Esophagus muscularis mucosa (tissue), 4 donors: Measurements from ENCODE around the gene FURIN. TPM values are rescaled to one million over a fixed set of nuclear protein-coding genes. Genes with fewer than 3 reads are reported as not detected.
"Not testable (repeated sequence)": the region's sequence is repeated elsewhere in the genome, so short reads cannot be mapped to it uniquely, and the experiment has no call there.

Experiments used
- DNase-seq: peaks from one replicate; pipeline ENCODE4 v3.0.0-alpha.2; 2017; ENCODE audit errors: extremely low spot score
- H3K27ac ChIP-seq, 4 donors: fragments of 200-600 bp; sonication (generic); replicated peaks in 1 of 4; 1 replicate in 3 of 4; 2 replicates in 1 of 4; pipeline ENCODE4 v1.5.1; 2016 to 2019; ENCODE audit warnings: mild to moderate bottlenecking in 1 of 4
- H3K27me3 ChIP-seq, 4 donors: fragments of 200-600 bp; sonication (generic); one replicate each; pipeline versions ENCODE4 v1.5.1 to v1.6.0; 2016 to 2019
- H3K36me3 ChIP-seq, 4 donors: fragments of 200-600 bp; sonication (generic); one replicate each; pipeline ENCODE4 v1.5.1; 2016 to 2019
- H3K4me1 ChIP-seq, 4 donors: fragments of 200-600 bp; sonication (generic); one replicate each; pipeline ENCODE4 v1.5.1; 2016 to 2019
- H3K4me3 ChIP-seq, 4 donors: fragments of 200-600 bp; sonication (generic); 1 replicate in 2 of 4; 2 replicates in 2 of 4; pipeline ENCODE4 v1.5.1; 2016 to 2019; ENCODE audit warnings: mild to moderate bottlenecking in 4 of 4, moderate library complexity in 1 of 4
- H3K9me3 ChIP-seq, 4 donors: fragments of 200-600 bp; sonication (generic); 1 replicate in 3 of 4; 2 replicates in 1 of 4; pipeline ENCODE4 v1.5.1; 2016 to 2019
- EP300 ChIP-seq: sonication (generic); formaldehyde crosslinking; IDR thresholded peaks from one replicate; pipeline ENCODE4 v1.6.1; 2017; ENCODE audit warnings: antibody characterized with exemption
- POLR2A ChIP-seq: fragments of 450-650 bp; IDR thresholded peaks from one replicate; pipeline ENCODE4 v1.6.1; 2017; ENCODE audit warnings: antibody characterized with exemption, moderate library complexity, mild to moderate bottlenecking, low read depth
- POLR2AphosphoS5 ChIP-seq, 2 donors: sonication (generic); formaldehyde crosslinking; IDR thresholded peaks; one replicate each; pipeline ENCODE4 v1.6.1; 2017; ENCODE audit warnings: antibody characterized with exemption in 2 of 2
- WGBS: methylation state at CpG from one replicate; pipeline ENCODE4 v1.1.5; 2018; 5-methylcytosine and 5-hydroxymethylcytosine counted together
- intact Hi-C: fragments of 100-400 bp; cut with DNase I; formaldehyde crosslinking; loops from one replicate; pipeline ENCODE4 v1.15.1; 2023
- total RNA-seq, 4 donors: library from RNA; depleted of rRNA; stranded (reverse); fragments of >200 nt; gene quantifications; one replicate each; pipeline versions ENCODE4 v1.1.0 to v1.2.1, GENCODE V29; 2016
- TF ChIP-seq, protein P1 (sequence below), 3 experiments: fragments of 200-600 bp in 2 of 3; fragments of 450-650 bp in 1 of 3; sonication (generic) in 2 of 3; IDR thresholded peaks; one replicate each; pipeline ENCODE4 v1.5.1; 2017 to 2019; ENCODE audit warnings: antibody characterized with exemption in 3 of 3, mild to moderate bottlenecking in 2 of 3, moderate library complexity in 1 of 3

FURIN gene
- total RNA-seq, 4 donors from 2014 or later: 39.0 to 84.0 (median 80.3) TPM

GRCh38 chr15:90822204-90822955, 46.0 kb upstream of the FURIN start:
- WGBS: 81% methylated on average over 7 of the region's 8 CpGs
- H3K27ac ChIP-seq: no peak overlapping the region
- H3K4me1 ChIP-seq: peaks cover 0 to 10% (median 10%) of the 10 kb centered on the region in 4 donors
- no peak overlapping the region for H3K4me3 ChIP-seq
- no peaks in the 10 kb centered on the region for H3K9me3 ChIP-seq
- TF ChIP-seq, protein P1, sequence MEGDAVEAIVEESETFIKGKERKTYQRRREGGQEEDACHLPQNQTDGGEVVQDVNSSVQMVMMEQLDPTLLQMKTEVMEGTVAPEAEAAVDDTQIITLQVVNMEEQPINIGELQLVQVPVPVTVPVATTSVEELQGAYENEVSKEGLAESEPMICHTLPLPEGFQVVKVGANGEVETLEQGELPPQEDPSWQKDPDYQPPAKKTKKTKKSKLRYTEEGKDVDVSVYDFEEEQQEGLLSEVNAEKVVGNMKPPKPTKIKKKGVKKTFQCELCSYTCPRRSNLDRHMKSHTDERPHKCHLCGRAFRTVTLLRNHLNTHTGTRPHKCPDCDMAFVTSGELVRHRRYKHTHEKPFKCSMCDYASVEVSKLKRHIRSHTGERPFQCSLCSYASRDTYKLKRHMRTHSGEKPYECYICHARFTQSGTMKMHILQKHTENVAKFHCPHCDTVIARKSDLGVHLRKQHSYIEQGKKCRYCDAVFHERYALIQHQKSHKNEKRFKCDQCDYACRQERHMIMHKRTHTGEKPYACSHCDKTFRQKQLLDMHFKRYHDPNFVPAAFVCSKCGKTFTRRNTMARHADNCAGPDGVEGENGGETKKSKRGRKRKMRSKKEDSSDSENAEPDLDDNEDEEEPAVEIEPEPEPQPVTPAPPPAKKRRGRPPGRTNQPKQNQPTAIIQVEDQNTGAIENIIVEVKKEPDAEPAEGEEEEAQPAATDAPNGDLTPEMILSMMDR (IDR thresholded peaks at IDR 0.05): no peak
- TF ChIP-seq POLR2AphosphoS5 (IDR thresholded peaks at IDR 0.05) (no peak), EP300 (no peak), POLR2A (no peak)
- no peaks in the 10 kb centered on the region for H3K27me3 ChIP-seq
- intact Hi-C loops: no loop called here
- no peak for DNase-seq
- no peaks in the 10 kb centered on the region for H3K36me3 ChIP-seq

- Histone ChIP-seq H3K27me3 (peaks cover 0 to 6% (median 0%) of the 10 kb centered on the region in 4 donors), H3K9me3 (no peaks in the 10 kb centered on the region), H3K27ac (no peak overlapping the region), H3K4me3 (no peak overlapping the region), H3K36me3 (no peaks in the 10 kb centered on the region), H3K4me1 (peaks cover 0 to 5% (median 2%) of the 10 kb centered on the region in 4 donors)
- intact Hi-C loops: no loop called here
- 87% methylated on average over 7 of the region's 7 CpGs for WGBS
- no peak for DNase-seq
- TF ChIP-seq POLR2A (no peak), EP300 (no peak), POLR2AphosphoS5 (IDR thresholded peaks at IDR 0.05) (no peak)
- TF ChIP-seq, protein P1 (IDR thresholded peaks at IDR 0.05): no peak
Measured at GRCh38 chr15:90823455-90823974, 44.9 kb upstream of the FURIN start.

DNA sequence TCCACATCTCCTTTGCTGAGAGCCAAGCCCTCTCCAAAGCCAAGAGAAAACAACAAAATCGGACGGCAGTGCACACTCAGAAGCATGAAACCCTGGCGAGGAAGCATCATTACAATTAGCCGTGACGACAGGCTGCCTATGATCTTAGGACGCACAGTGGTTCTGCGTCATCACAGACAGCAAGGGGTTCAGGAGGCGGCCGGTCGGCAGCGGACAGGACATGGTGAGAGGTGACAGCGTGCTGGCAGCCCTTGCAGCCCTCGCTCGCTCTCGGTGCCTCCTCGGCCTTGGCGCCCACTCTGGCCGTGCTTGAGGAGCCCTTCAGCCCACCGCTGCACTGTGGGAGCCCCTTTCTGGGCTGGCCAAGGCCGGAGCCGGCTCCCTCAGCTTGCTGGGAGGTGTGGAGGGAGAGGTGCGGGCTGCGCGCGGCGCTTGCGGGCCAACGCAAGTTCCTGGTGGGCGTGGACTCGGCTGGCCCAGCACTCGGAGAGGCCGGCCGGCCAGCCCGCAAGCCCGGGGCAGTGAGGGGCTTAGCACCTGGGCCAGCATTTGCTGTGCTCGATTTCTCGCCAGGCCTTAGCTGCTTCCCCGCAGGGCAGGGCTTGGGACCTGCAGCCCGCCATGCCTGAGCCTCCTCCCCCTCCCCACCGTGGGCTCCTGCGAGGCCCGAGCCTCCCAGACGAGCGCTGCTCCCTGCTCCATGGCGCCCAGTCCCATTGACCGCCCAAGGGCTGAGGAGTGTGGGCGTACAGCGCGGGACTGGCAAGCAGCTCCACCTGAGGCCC, 43.1 kb upstream of the FURIN start:
- not testable (repeated sequence) for H3K27ac ChIP-seq, H3K36me3 ChIP-seq
- 87% methylated on average over 16 of the region's 49 CpGs for WGBS

GRCh38 chr15:90826206-90826885, 42.0 kb upstream of the FURIN start:
- H3K4me3 ChIP-seq, H3K27ac ChIP-seq, H3K27me3 ChIP-seq, intact Hi-C loops, H3K4me1 ChIP-seq, H3K9me3 ChIP-seq, DNase-seq, H3K36me3 ChIP-seq: not testable (repeated sequence)
- 98% methylated on average over 25 of the region's 26 CpGs for WGBS

More for the DNA sequence above, 43.1 kb upstream of the FURIN start:
- H3K27me3 ChIP-seq, intact Hi-C loops, H3K9me3 ChIP-seq, DNase-seq, H3K4me3 ChIP-seq, H3K4me1 ChIP-seq: not testable (repeated sequence)

GRCh38 chr15:90826886-90827435, 41.4 kb upstream of the FURIN start:
- Histone ChIP-seq H3K36me3 (no peaks in the 10 kb centered on the region), H3K27me3 (peaks cover 0 to 6% (median 0%) of the 10 kb centered on the region in 4 donors), H3K4me3 (no peak overlapping the region), H3K27ac (no peak overlapping the region), H3K4me1 (peaks cover 0 to 3% (median 0%) of the 10 kb centered on the region in 4 donors), H3K9me3 (no peaks in the 10 kb centered on the region)
- DNase-seq: no peak
- 91% methylated on average over 20 of the region's 20 CpGs for WGBS
- TF ChIP-seq, protein P1 (IDR thresholded peaks at IDR 0.05): no peak
- TF ChIP-seq EP300 (no peak), POLR2AphosphoS5 (IDR thresholded peaks at IDR 0.05) (no peak), POLR2A (no peak)
- intact Hi-C loops: no loop called here
